Spleen (tissue), 11 donors: Measurements from ENCODE around the gene NFYC. TPM values are rescaled to one million over a fixed set of nuclear protein-coding genes. Genes with fewer than 3 reads are reported as not detected.

ENCODE experiments used
- DNase-seq: peaks from one replicate; pipeline ENCODE4 v3.0.0-alpha.2; 2020
- H3K27ac ChIP-seq, 8 donors: fragments of 200-600 bp; sonication (generic) in 7 of 8; 1 replicate in 4 of 8; 2 replicates in 4 of 8; pipeline versions ENCODE4 v1.5.0 to v1.8.0; 2016 to 2021; ENCODE audit warnings: inconsistent platforms in 4 of 8, mild to moderate bottlenecking in 4 of 8, moderate library complexity in 1 of 8
- H3K27me3 ChIP-seq, 7 donors: fragments of 200-600 bp; sonication (generic) in 6 of 7; replicated peaks in 1 of 7; 1 replicate in 4 of 7; 2 replicates in 3 of 7; pipeline versions ENCODE4 v1.5.0 to v1.8.0; 2016 to 2021; ENCODE audit warnings: inconsistent platforms in 3 of 7, mild to moderate bottlenecking in 1 of 7
- H3K36me3 ChIP-seq, 6 donors: fragments of 200-600 bp; sonication (generic) in 5 of 6; 1 replicate in 4 of 6; 2 replicates in 2 of 6; pipeline versions ENCODE4 v1.5.0 to v1.8.0; 2016 to 2021; ENCODE audit warnings: inconsistent platforms in 2 of 6
- H3K4me1 ChIP-seq, 6 donors: fragments of 200-600 bp; sonication (generic) in 5 of 6; 1 replicate in 3 of 6; 2 replicates in 3 of 6; pipeline versions ENCODE4 v1.5.0 to v1.8.0; 2016 to 2021; ENCODE audit warnings: inconsistent platforms in 3 of 6
- H3K4me3 ChIP-seq, 8 donors: fragments of 200-600 bp; sonication (generic) in 7 of 8; 1 replicate in 4 of 8; 2 replicates in 4 of 8; pipeline versions ENCODE4 v1.5.0 to v1.8.0; 2016 to 2021; ENCODE audit warnings: inconsistent platforms in 4 of 8, mild to moderate bottlenecking in 4 of 8, moderate library complexity in 2 of 8
- H3K9me3 ChIP-seq, 8 donors: fragments of 200-600 bp; sonication (generic) in 7 of 8; 1 replicate in 4 of 8; 2 replicates in 4 of 8; pipeline versions ENCODE4 v1.5.0 to v1.8.0; 2016 to 2021; ENCODE audit warnings: inconsistent platforms in 4 of 8
- CTCF ChIP-seq, 11 experiments: fragments of 200-600 bp in 7 of 11; fragments of 450-650 bp in 4 of 11; sonication (generic) in 4 of 11; IDR thresholded peaks in 8 of 11; conservative IDR thresholded peaks in 3 of 11; 1 replicate in 7 of 11; 2 replicates in 4 of 11; pipeline versions ENCODE4 v1.4.0 to v1.8.0; 2016 to 2021; ENCODE audit warnings: antibody characterized with exemption in 11 of 11, inconsistent platforms in 4 of 11, mild to moderate bottlenecking in 1 of 11
- POLR2A ChIP-seq, 3 donors: fragments of 450-650 bp; IDR thresholded peaks; one replicate each; pipeline ENCODE4 v1.5.1; 2017; ENCODE audit warnings: antibody characterized with exemption in 3 of 3, mild to moderate bottlenecking in 1 of 3
- POLR2AphosphoS5 ChIP-seq, 3 donors: sonication (generic); formaldehyde crosslinking; IDR thresholded peaks; one replicate each; pipeline ENCODE4 v1.5.1; 2017; ENCODE audit warnings: antibody characterized with exemption in 3 of 3
- WGBS, 5 donors: extraction: QIAGEN DNeasy Blood & Tissue Kit in 3 of 5; methylation state at CpG; one replicate each; pipeline versions ENCODE4 v1.1.5 to v1.1.7; 2013 to 2018; 5-methylcytosine and 5-hydroxymethylcytosine counted together
- intact Hi-C: fragments of 100-400 bp; cut with DNase I; formaldehyde crosslinking; loops from one replicate; pipeline ENCODE4 v1.15.0; 2023; ENCODE audit warnings: low total_unique reads
- polyA plus RNA-seq, 3 donors: library from polyadenylated mRNA; stranded (reverse); fragments of 200-250 nt; gene quantifications; one replicate each; pipeline ENCODE4 v1.2.1, GENCODE V29; 2013
- total RNA-seq, 7 donors: library from RNA; depleted of rRNA in 3 of 7; stranded (reverse); fragments of >200 nt in 3 of 7; fragmentation: NEBNext Ultra II Directional in 4 of 7; extraction: Animal tissue kit (Norgen Biotek cat#: 25700) in 4 of 7; gene quantifications; one replicate each; pipeline versions ENCODE4 v1.1.0 to v1.2.1, GENCODE V29; 2016 to 2021
- donor health status: healthy with polysubstance abuse.
- donor health status: DM: no; HTN: no; CAD: no; lungs with moderate emphysema.
- donor health status: DM: no; HTN: no; CAD: no.
- donor health status: Bipolar disorder and iron deficiency.
- donor health status: healthy.
- donor health status: DM: no; HTN: no; CAD: no.
- donor health status: DM: yes; HTN: yes; CAD: no.

NFYC gene
- total and polyA plus RNA-seq, 10 donors = 34.6 to 99.0 (median 67.7) TPM

GRCh38 chr1:40785446-40785845, 93.9 kb downstream of the NFYC start:
- intact Hi-C loops = no loop called here
- Histone ChIP-seq H3K36me3 (no peaks in the 10 kb centered on the region), H3K27ac (no peak overlapping the region), H3K4me3 (no peak overlapping the region), H3K27me3 (peaks cover 0 to 47% (median 22%) of the 10 kb centered on the region in 7 donors), H3K4me1 (peaks cover 7 to 31% (median 22%) of the 10 kb centered on the region in 6 donors), H3K9me3 (no peaks in the 10 kb centered on the region)
- no peak for TF ChIP-seq POLR2A (IDR thresholded peaks at IDR 0.05)
- TF ChIP-seq POLR2AphosphoS5 (IDR thresholded peaks at IDR 0.05) = no peak
- TF ChIP-seq CTCF (IDR thresholded peaks at IDR 0.05 in 8 of 11, conservative IDR thresholded peaks at IDR 0.05 in 3 of 11) = no peak
- peak; percentile 47 for DNase-seq
- WGBS, 5 donors = 90 to 97% (median 95%) methylated on average over 7 of the region's 7 CpGs

- H3K9me3 ChIP-seq = no peaks in the 10 kb centered on the region
- TF ChIP-seq POLR2AphosphoS5 (IDR thresholded peaks at IDR 0.05) (no peak), POLR2A (IDR thresholded peaks at IDR 0.05) (no peak), CTCF (IDR thresholded peaks at IDR 0.05 in 8 of 11, conservative IDR thresholded peaks at IDR 0.05 in 3 of 11) (no peak)
Observed at GRCh38 chr1:40786171-40786994, 94.9 kb downstream of the NFYC start.

DNA sequence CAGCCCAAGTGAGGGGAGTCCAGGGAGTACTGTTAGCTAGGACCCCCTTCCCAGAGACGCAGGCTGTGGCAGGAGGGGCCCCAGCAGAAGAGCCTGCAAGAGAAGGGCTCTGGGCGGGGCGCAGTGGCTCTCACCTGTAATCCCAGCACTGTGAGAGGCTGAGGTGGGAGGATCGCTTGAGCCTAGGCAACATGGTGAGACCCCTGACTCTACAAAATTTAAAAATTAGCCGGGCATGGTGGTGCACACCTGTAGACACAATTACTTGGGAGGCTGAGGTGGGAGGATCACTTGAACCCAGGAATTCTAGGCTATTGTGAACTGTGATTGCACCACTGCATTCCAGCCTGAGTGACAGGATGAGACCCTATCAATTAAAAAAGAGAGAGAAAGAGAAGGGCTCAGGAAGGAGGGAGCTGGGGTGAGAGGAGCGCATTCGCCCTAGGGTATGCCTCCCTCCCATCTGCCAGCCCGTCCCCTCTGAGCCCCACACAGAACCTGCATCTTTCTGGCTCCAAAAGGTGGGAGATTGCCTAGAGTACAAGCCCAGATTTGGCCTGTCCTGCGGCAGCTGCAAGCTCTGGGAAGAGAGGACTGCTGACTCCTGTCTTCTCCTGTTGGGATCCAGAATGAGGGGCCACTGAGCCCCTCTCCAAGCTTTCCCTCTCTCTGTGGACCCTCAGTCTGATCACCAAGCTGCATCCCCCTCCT, 95.6 kb downstream of the NFYC start:
- Histone ChIP-seq H3K4me3 (no peak overlapping the region), H3K27ac (no peak overlapping the region), H3K36me3 (no peaks in the 10 kb centered on the region), H3K9me3 (no peaks in the 10 kb centered on the region), H3K27me3 (peaks cover 0 to 42% (median 22%) of the 10 kb centered on the region in 7 donors), H3K4me1 (peaks cover 7 to 31% (median 21%) of the 10 kb centered on the region in 6 donors)
- TF ChIP-seq POLR2AphosphoS5 (IDR thresholded peaks at IDR 0.05) (no peak), POLR2A (IDR thresholded peaks at IDR 0.05) (no peak), CTCF (IDR thresholded peaks at IDR 0.05 in 8 of 11, conservative IDR thresholded peaks at IDR 0.05 in 3 of 11) (no peak)
- DNase-seq = no peak
- intact Hi-C loops = no loop called here
- WGBS, 5 donors = 83 to 98% (median 92%) methylated on average over 8 to 9 of the region's 9 CpGs

More at GRCh38 chr1:40786171-40786994, 94.9 kb downstream of the NFYC start:
- WGBS, 5 donors = 62 to 72% (median 69%) methylated on average over 8 to 9 of the region's 9 CpGs
- intact Hi-C loops = no loop called here
- Histone ChIP-seq H3K27ac (no peak overlapping the region), H3K27me3 (peaks cover 0 to 47% (median 22%) of the 10 kb centered on the region in 7 donors), H3K4me3 (no peak overlapping the region), H3K36me3 (no peaks in the 10 kb centered on the region), H3K4me1 (peaks cover 7 to 31% (median 22%) of the 10 kb centered on the region in 6 donors)
- peak; percentile 41 for DNase-seq
